ENCODE measurements around the gene RGS12.

RGS12 gene

GRCh38 chr4:3253808-3254207 is 39.0 kb upstream of the RGS12 start:
- DNase-seq = peak; percentile 0

DNA sequence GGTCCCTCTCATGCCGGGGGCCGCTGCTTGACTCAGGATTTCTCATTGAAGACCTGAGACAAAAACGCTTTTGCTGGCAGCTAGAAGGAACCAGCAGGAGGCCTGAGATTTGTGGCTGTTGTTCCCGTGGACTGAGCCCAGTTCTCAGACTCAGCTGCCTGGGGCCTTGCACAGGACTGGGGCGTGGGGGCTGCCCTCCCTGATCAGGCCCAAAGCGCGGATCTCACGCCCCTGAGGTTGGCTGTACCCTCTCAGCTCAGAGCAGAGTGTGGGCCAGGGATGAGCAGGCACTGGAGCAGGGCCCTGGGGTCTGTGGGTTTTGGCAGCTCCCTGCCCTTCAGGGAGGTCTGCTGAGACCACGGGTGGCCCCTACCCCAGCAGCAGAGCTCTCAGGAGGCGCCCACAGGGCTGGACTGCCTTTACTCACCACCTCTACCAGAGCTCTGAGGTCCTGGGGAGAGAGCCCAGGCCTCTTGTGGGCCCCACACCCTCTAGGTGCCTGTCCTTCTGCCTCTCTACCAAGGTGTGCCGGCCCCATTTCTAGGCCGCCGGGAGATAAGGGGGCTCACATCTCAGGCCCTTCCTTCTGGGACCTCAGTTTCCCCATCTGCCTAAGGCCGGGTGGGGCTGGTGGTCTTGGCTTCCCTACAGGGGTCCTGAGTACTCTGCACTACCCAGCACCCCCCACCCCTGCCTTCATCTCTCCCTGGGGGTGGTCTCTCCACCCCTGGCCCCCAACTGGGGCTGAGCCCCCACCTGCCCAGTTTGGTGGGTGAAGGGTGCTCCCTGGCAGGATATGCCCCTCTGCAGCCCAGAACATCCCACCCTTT is 38.3 kb upstream of the RGS12 start:
- DNase-seq = peak; percentile 2

DNA sequence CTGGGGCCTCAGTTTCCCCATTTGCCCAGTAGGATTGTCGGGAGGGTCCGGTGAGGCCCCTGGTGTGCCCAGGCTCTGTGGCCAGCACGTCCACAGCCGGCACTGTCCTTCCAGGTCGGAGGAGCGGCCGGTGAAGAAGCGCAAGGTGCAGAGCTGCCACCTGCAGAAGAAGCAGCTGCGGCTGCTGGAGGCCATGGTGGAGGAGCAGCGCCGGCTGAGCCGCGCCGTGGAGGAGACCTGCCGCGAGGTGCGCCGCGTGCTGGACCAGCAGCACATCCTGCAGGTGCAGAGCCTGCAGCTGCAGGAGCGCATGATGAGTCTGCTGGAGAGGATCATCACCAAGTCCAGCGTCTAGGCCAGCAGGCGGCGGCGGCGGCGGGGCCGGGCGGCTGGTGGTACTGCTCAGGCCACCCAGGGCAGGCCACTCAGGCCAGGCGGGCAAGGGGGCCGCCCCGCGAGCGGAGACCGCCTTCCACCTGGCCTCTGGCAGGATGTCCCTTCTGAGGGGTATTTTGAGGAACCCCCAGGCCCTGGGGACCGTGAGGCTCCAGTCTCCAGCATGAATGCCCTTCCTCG is 37.1 kb upstream of the RGS12 start:
- peak; percentile 1 for DNase-seq

GRCh38 chr4:3256230-3257102 is 36.4 kb upstream of the RGS12 start:
- no peak for DNase-seq

- no peak for DNase-seq
Measured at GRCh38 chr4:3257103-3257555, 35.7 kb upstream of the RGS12 start.

DNA sequence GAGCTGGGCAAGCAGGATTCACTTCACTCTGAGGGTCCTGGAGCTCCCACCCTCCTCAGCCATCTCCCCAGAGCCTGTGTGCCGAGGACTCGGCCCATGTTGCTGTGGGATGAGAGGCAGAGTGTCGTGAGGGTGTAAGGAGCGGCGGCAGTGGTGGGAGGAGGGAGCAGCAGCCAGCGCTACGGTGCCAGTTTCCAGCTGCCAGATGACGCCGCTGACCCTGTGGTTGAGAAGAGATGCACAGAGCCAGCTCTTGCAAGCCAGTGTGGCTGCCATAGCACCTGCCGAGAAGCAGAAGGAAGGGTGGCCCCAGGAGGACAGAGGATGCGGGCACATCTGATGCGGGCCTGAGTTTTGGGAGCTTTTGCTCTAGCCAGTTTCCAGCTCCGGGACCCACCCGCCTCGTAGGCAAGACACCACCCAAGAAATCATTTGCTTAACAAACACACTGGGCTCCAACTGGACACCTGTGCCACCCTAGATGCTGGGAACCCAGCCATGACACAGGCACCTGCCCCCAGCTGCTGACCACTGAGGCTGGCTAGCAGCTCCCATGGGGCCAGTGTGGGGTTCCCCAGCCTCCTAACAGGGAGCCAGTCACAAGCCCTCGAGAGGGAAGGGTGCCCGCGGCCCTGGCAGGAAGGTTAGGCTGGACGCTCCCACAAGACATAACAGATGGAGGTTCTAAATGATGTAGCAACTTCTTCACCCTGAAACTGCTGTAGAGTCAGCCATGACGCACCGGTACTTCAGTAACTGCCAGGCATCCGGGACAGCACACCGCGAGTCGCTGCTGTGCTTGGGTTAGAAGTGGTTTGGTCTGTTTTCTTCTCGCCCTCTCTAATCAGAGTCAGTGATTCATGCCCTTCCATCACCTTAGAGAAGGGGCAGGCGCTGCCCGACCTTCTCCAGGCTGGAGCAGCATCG is 35.0 kb upstream of the RGS12 start:
- no peak for DNase-seq

DNA sequence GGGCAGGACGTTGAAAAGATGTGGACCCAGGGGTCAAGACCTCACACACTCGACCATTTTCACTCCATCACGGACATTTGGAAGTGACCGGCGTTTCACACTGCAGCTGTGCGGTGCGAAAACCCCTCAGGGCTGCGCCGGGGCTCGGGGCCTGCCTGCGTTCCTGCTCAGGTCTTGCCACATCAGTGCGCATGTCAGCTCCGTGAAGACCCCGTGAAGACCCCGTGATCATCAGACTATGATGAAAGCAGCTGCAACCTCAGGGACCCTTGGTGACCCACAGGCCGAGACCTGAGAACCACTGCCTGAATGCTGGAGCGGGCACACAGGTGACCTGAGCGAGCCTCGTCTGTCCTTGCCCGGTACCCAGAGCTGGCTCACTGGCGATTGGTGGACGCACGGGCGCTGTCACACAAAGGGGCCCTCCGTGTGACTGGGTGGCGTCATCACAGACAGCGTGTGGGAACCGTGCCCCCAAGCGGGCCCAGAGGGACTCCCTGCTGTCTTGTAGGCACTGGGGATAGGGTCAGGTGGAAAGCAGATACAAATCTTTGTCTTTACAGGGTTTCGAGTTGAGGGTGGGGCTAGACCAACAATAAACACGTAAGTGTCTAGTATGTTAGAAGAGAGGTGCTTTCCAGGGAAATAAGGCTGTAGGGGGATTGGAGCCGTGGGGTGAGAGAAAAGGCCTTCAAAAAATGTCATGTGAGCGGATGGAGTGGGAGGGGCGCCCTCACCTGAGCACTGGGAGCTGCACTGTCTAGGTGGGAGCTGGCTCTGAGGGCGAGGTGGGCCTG is 31.2 kb upstream of the RGS12 start:
- DNase-seq = no peak

GRCh38 chr4:3262208-3263052 is 30.4 kb upstream of the RGS12 start:
- no peak for DNase-seq

GRCh38 chr4:3263053-3263875 is 29.6 kb upstream of the RGS12 start:
- DNase-seq = no peak

DNA sequence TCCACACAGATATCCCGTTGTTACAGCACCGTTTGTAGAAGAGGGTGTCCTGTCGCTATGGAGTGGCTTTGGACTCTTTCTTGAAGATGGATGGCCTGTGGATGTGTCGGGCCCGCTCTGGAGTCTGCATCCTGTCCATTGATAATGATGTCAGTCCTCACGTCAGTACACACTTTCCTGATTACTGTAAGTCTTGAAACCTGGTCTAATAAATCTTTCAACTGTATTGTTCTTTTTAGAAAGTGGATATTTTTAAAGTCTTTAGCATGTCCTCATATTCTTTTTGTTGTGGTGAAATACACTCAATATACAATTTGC is 29.0 kb upstream of the RGS12 start:
- DNase-seq = no peak

DNA sequence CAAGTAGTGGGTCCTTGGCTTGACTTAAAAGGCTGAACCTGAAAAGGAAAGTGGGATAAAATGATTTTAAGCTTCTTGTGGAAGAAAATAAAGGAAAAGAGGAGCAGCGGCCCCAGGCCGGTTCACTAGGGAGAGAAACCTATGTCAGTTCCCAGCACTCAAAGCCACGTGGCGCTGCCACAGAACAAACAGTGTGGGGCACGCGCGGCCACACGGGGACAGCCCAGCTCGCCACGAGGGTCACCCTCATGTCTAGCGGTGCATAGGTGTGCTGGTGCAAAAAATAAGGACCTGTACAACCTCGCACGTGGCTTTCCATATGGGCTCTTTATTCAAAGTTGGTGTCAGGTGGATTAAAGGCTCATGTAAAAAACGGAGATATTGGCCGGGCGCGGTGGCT is 26.7 kb upstream of the RGS12 start:
- no peak for DNase-seq

DNA sequence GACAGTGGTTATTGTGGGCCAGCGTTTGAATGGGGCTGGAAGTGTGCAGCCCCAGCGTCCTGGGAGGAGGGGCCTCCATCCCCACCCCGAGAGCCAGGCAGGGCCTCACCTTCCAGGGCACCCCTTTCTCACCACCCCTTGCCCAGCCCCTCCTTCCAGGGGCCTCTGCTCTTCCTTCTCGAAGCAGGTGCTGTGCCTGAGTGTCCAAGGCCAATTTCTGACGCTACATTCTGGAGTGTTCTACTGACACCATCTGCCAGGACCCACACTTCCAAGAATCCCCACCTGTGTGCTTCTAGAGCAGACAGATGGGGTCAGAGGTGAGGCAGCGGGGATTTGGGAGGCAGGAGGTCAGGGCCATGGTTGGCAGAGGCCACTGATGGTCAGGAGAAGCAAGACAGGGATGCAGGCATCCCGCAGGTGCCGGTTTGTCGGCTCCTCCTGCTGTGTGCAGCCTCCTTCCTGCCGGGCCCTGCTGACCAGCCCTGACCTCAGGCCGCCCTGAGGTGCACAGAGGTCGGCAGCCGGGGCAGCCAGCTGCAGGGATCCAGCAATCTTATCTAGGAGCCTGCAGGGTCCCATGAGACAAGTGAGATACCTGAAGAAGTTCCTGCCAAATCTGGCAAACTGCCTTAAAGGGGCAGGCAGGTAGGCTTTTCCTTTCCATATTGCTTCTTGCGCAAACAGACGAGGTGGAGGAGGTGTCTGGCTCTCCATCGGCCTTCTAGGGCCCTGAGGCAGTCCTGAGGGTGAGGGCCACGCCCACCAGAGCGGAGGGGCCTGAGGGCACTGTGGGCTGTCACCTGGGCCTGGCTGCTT is 25.0 kb upstream of the RGS12 start:
- DNase-seq = no peak

GRCh38 chr4:3268395-3269104 is 24.3 kb upstream of the RGS12 start:
- no peak for DNase-seq

DNA sequence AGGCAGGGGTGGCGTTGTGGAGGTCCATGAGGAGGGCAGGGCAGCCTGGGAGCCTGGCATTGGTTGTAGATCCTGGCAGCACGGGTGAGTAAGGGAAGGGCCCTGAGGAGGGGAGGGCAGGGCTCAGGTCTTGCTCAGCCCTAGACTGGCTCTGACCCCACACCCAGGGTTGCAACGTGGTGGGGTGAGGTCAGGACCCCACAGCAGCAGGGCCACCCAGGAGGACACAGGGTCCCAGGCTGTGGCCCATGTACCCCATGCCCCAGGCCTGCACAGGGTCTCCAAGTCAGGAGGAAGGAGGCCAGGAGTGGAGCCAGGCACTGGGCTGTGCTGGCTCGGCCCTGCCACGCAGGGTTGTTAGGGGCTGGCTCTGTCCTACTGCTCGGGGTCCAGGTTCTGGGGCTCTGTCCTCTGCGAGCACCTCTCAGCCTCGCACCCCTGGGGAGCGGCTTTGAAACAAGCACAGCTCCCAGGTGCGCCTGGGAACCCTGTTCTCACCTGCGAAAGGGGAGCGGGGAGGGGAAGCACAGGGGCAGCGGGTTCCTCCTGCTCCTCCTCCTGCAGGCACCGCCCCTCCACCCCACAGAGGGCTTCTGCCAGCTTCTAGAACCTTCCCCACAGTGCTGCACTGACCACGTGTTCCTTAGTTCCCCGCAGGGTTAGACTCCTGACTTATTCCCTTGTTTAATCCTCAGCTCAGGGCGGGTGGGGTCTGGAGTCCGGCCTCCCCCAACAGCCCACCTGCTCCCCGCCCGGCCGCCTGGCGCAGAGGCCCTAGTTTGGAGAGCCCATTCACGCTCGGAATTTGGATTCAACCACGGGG is 23.5 kb upstream of the RGS12 start:
- no peak for DNase-seq

DNA sequence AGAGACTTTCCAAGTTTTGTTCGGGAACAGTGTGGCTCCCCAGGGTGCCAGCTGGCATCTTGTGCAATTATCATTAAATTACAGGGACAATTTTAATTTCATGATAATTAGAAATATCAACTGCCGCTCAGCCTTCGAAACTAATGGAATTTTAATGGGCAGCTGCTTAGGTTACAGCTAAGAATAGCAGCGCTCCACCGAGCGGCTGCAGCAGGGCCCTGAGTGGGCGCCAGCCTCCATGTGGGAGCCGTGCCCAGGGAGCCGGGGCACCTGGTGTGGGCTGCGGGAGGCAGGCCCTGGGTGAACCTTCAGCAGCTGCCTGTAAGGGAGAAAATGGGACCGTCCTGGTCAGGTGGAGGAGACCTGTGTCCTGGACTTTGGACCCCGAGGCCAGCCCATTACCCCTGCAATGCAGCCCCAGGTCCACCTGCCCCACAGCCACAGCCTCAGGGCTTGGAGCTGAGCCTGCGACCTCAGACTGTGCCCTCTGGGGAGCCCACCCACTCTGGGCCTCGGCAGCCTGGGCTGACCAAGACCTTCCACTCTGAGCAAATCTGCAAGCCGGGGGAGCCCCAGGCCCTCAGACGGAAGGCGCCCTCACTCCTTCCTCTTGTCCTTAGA is 22.7 kb upstream of the RGS12 start:
- no peak for DNase-seq

- no peak for DNase-seq
Measured at GRCh38 chr4:3271131-3271530, 21.7 kb upstream of the RGS12 start.

GRCh38 chr4:3276986-3277385 is 15.8 kb upstream of the RGS12 start:
- DNase-seq = no peak

Measured in activated gamma-delta T cell treated with Interleukin-2 at 50 U/mL for 16 hours (primary cell).